Colonic mucosa (tissue), 4 donors: ENCODE results near the gene AFF1. TPM values are rescaled to one million over a fixed set of nuclear protein-coding genes. Genes with fewer than 3 reads are reported as not detected.
A peak's percentile ranks its signal among the peaks of the same experiment; 100 is the strongest.
"Not testable (repeated sequence)": the region's sequence is repeated elsewhere in the genome, so short reads cannot be mapped to it uniquely, and the experiment has no call there.

ENCODE experiments used
- DNase-seq: peaks from one replicate; pipeline ENCODE4 v3.0.0-alpha.2; 2020
- H3K27ac ChIP-seq: fragments of 200-600 bp; one replicate; pipeline ENCODE4 v1.8.0; 2021
- H3K27me3 ChIP-seq: fragments of 200-600 bp; one replicate; pipeline ENCODE4 v1.8.0; 2021
- H3K36me3 ChIP-seq: fragments of 200-600 bp; one replicate; pipeline ENCODE4 v1.8.0; 2021
- H3K4me1 ChIP-seq: fragments of 200-600 bp; one replicate; pipeline ENCODE4 v1.8.0; 2021; ENCODE audit warnings: mild to moderate bottlenecking
- H3K4me3 ChIP-seq: fragments of 200-600 bp; one replicate; pipeline ENCODE4 v1.8.0; 2021
- H3K9ac ChIP-seq, 2 donors: one replicate each; pipeline ENCODE4 v1.7.0; 2013; ENCODE audit warnings: control low read depth in 2 of 2, low read depth in 2 of 2, low read length in 2 of 2
- H3K9me3 ChIP-seq: fragments of 200-600 bp; one replicate; pipeline ENCODE4 v1.8.0; 2021
- intact Hi-C: fragments of 100-400 bp; cut with DNase I; formaldehyde crosslinking; loops from one replicate; pipeline ENCODE4 v1.14.1; 2022
- total RNA-seq, 2 donors: library from RNA; stranded (reverse); fragmentation: NEBNext Ultra II Directional in 1 of 2; extraction: Animal tissue kit (Norgen Biotek cat#: 25700) in 1 of 2; gene quantifications; one replicate each; pipeline ENCODE4 v1.2.1, GENCODE V29; 2021
- TF ChIP-seq, protein P1 (sequence below): fragments of 200-600 bp; IDR thresholded peaks from one replicate; pipeline ENCODE4 v1.8.0; 2022; ENCODE audit warnings: antibody characterized with exemption, mild to moderate bottlenecking
- donor health status: healthy.
- donor health status: DM: no; HTN: no; CAD: no.
- donor health status: DM: no; HTN: no; CAD: no.

The AFF1 gene
- total RNA-seq, 2 donors from 2014 or later, result 73.5 to 104 TPM

DNA sequence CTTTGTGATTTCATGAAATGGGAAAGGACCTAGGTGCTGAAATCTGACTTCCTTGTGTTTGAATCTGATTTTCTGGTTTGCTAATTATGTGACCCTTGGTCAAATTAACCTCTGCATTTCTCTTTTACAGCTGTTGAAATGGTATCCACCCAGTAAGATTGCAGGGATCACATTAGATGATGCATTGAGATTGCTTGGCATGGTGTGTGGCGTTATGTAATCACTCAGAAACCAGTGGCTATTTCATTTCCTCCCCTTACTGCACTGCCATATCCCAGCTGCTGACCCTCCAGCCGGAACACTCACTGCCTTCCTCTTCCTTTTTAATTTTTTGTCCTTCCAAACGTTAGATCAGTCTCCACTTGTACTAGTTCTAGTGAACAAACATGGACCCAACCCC, 206.6 kb downstream of the AFF1 start:
- peak; percentile 67 for DNase-seq
- Histone ChIP-seq H3K9me3 (no peaks in the 10 kb centered on the region), H3K27me3 (no peaks in the 10 kb centered on the region), H3K9ac (peak overlapping the region in 1 of 2 donors; percentile 35), H3K27ac (peak overlapping the region; percentile 56), H3K36me3 (no peaks in the 10 kb centered on the region), H3K4me1 (no peaks in the 10 kb centered on the region), H3K4me3 (no peak overlapping the region)
- TF ChIP-seq, protein P1, sequence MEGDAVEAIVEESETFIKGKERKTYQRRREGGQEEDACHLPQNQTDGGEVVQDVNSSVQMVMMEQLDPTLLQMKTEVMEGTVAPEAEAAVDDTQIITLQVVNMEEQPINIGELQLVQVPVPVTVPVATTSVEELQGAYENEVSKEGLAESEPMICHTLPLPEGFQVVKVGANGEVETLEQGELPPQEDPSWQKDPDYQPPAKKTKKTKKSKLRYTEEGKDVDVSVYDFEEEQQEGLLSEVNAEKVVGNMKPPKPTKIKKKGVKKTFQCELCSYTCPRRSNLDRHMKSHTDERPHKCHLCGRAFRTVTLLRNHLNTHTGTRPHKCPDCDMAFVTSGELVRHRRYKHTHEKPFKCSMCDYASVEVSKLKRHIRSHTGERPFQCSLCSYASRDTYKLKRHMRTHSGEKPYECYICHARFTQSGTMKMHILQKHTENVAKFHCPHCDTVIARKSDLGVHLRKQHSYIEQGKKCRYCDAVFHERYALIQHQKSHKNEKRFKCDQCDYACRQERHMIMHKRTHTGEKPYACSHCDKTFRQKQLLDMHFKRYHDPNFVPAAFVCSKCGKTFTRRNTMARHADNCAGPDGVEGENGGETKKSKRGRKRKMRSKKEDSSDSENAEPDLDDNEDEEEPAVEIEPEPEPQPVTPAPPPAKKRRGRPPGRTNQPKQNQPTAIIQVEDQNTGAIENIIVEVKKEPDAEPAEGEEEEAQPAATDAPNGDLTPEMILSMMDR, result no peak
- intact Hi-C loops, result no loop called here

DNA sequence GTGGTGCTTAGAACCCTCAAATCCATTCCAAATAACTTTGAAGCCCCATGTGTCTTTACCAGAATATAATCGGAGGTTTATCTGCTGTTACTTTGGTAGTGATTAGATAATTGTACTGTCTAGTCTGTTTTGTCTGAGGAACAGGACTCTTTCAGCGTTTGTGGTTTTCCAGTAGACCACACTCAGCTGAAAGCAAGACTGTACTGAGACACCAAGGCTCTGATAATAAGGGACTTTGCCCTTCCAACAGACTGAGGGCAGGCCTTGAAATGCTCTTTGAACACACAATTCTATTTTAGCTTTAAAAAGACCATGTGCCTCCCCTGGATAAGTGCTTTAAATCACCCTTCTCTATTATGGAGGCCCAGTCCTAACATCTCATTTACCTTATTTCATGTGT, 209.5 kb downstream of the AFF1 start:
- intact Hi-C loops, result no loop called here
- Histone ChIP-seq H3K9me3 (no peaks in the 10 kb centered on the region), H3K9ac (no peak overlapping the region), H3K36me3 (no peaks in the 10 kb centered on the region), H3K4me1 (no peaks in the 10 kb centered on the region), H3K27ac (no peak overlapping the region), H3K27me3 (no peaks in the 10 kb centered on the region), H3K4me3 (no peak overlapping the region)
- TF ChIP-seq, protein P1, result no peak
- no peak for DNase-seq

DNA sequence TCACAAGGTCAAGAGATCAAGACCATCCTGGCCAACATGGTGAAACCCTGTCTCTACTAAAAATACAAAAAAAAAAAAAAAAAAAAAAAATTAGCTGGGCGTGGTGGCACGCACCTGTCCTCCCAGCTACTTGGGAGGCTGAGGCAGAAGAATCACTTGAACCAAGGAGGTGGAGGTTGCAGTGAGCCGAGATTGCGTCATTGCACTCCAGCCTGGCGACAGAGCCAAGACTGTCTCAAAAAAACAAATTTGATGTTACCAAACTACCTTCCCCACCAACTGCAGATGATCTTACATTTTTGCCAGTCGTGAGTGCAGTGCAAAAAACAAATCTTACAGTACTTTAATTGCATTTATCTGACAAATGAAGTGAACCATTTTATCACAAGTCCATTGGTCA, 211.1 kb downstream of the AFF1 start:
- H3K36me3 ChIP-seq, H3K4me3 ChIP-seq, H3K4me1 ChIP-seq, H3K27me3 ChIP-seq, H3K9me3 ChIP-seq, DNase-seq, H3K9ac ChIP-seq, intact Hi-C loops, H3K27ac ChIP-seq: not testable (repeated sequence)

DNA sequence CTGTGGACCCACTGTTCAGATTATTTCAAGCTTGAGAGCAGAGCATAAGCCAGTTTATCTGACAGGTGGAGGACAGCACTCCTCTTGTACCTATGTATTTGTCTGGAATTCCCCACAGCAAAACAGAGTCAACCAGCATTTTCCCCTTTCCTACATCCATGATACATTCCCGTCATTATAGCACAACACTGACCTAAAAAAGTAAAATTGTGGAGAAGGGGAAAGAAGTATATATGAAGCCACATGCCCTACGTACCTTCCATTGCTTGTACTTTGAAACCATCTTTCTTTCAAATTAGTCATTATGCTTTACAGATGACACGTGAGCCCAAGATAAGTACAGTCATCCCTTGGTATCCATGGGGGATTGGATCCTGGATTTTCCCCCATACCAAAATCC, 212.3 kb downstream of the AFF1 start:
- H3K4me1 ChIP-seq, result no peaks in the 10 kb centered on the region
- H3K4me3 ChIP-seq, result no peak overlapping the region
- H3K27me3 ChIP-seq, result no peaks in the 10 kb centered on the region
- no peak overlapping the region for H3K27ac ChIP-seq
- H3K9me3 ChIP-seq, result no peaks in the 10 kb centered on the region
- no peaks in the 10 kb centered on the region for H3K36me3 ChIP-seq
- no peak for DNase-seq
- intact Hi-C loops, result no loop called here
- TF ChIP-seq, protein P1, result no peak
- no peak overlapping the region for H3K9ac ChIP-seq

DNA sequence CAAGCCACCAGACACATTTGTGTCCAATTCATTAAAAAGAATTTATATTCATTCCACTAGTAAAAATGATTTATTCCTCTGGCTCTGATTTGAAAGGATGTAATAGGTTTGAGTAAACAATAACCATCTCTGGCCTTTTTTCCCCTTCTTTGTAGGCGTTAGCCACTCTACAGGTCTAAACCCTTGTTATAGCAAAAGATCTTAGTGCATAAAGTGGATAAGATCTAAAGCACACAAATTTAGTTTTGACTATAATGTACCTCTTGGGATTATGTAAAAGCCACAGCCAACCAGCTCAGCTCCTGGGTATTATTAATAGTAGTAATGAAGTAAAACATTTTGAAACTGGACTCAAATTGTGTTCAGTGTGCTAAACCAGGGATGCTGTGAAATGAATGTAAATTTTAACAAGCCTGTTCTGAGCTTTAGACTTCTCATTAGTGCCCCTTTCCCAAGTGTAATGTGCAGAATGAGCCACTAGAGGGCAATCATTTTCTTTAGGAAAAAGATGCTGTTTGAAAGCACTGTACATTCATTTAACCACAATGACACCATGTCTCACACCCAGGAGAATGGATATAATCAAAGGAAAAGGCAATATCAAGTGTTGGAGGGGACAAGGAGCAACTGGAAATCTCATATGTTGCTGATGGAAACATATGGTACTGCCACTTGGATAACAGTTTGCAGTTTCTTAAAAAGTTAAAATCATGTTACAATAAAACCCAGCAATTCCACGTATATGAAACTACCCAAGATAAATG, 215.9 kb downstream of the AFF1 start:
- H3K27ac ChIP-seq, result no peak overlapping the region
- no peaks in the 10 kb centered on the region for H3K27me3 ChIP-seq
- H3K4me1 ChIP-seq, result no peaks in the 10 kb centered on the region
- H3K9me3 ChIP-seq, result no peaks in the 10 kb centered on the region
- TF ChIP-seq, protein P1, result peak; percentile 94
- H3K36me3 ChIP-seq, result no peaks in the 10 kb centered on the region
- DNase-seq, result peak; percentile 86
- no peak overlapping the region for H3K4me3 ChIP-seq
- intact Hi-C loops, result loop anchor here (5.0 kb wide), 1 partner anchor 87 kb away; no protein-coding TSS in a partner anchor
- H3K9ac ChIP-seq, result no peak overlapping the region

DNA sequence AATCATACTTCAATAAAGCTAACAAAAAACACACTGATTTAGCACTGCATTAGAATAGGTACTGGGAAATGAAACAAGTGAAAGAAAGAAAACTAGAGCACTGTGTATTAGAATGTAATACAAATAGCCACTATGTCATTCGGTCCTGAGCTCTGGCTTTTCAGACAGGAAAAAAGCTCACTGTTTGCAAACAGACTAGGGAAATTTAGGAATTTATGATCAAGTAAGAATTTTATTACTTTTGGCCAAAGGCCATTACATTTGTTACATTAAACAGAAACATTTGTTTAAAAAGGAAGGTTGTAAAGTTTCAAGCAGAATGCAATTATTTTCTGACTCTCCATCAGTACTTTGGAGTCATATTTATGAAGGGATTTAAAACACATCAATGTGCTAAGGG, 216.9 kb downstream of the AFF1 start:
- Histone ChIP-seq H3K9ac (no peak overlapping the region), H3K4me1 (no peaks in the 10 kb centered on the region), H3K36me3 (no peaks in the 10 kb centered on the region), H3K9me3 (no peaks in the 10 kb centered on the region), H3K27me3 (no peaks in the 10 kb centered on the region), H3K27ac (no peak overlapping the region), H3K4me3 (no peak overlapping the region)
- intact Hi-C loops, result loop anchor here (5.0 kb wide), 1 partner anchor 86 kb away; no protein-coding TSS in a partner anchor
- DNase-seq, result no peak
- TF ChIP-seq, protein P1, result no peak
